GM21529 (cell line): Measurements from ENCODE around the gene DIO2.

Experiments
- ATAC-seq: cut with Tn5 transposase; IDR thresholded peaks from one replicate; pipeline ENCODE4 v1.9.1; 2021; ENCODE audit not compliant: unreplicated experiment

DIO2 gene

DNA sequence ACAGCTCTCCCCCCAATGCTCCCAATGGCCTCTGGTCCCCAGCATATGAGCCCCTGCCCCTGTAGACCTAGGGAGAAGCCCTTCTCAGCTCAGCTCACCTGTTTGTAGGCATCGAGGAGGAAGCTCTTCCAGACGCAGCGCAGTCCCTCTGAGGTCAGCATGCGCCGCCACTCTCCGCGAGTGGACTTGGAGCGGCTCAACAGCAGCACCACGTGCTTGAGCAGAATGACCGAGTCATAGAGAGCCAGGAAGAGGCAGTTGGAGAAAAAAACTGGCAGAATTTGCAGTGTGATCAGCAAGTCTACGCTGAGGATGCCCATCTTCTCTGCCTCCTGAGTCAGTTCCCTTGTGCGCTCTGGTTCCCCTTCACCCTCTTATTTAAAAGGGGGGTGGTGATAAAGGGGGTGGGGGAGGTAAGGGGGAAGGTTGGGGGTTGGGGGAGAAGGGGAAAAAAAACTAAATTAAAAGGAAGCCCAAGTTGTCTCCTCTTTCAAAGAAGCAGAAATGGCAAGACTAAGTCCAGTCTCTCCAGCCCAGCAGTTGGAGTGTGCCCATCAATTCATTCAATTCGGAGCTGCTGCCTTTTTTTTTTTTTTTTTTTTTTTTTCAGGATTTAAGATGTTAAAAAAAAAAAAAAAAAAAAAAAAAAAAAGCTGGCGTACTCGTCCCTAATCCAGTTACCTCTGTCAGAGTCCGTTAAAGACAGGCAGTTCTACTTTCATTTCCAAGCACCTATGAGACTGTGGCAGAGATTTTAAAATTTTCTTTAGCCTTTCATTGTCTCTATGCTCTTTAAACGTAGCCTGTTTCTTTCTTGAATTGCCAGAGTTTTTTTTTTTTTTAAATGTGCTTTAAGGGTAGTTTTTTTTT lies at the start of gene DIO2:
Gene DIO2, minus strand, starts transcription at position 352 of the 870 bp plus-strand sequence. Its CDS starts 32 bp downstream, at position 320.
- no peak for ATAC-seq

DNA sequence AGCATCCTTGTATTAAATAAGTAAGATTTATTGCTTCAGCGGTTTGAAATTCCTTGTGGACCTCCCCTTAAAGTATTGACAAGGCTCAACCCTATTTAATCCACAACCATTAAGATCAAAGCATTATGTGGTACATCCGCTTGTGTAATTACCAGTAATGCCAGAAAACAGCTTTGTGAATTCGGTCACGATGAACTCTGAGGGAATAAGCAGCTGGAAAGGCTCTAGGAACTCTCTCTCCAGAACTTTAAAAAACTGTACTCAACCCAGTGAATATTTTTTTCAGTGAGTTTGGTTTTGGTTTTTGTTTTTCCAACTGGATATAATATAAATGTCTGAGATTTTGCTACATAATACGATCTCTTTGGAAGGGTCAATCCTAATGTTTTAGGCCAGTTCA lies 49.3 kb upstream of the DIO2 start:
- no peak for ATAC-seq

DNA sequence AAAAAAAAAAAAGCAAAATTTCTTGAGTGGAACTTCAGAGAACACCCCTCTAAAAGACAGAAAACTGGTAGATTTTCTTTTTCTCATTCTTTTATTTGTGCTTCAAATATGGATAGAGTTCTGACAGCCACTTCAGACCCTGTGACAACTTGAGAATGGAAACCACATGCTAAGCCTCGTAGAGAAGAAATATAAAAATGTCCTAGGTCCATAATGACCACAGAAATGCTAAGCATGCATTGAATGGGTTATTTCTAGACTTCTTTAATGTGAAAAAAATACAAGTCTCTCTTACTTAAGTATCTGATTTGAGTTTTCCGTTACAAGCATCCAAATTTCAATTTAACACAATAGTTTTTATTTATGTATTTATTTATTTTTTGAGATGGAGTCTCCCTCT lies 28.3 kb upstream of the DIO2 start:
- ATAC-seq, result no peak

DNA sequence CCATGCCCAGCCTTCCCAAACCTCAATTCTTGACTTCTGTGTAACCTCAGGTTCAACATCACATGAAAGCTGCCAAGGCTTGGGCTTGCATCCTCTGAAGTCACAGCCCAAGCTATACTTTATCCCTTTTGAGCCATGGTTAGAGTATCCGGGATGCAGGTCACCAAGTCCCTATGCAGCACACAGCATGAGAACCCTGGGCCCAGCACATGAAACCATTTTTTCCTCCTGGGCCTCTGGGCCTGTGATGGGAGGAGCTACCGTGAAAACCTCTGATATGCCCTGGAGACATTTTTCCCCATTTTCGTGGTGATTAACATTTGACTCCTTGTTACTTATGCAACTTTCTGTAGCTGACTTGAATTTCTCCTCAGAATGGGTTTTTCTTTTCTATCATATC lies 25.8 kb upstream of the DIO2 start:
- no peak for ATAC-seq

DNA sequence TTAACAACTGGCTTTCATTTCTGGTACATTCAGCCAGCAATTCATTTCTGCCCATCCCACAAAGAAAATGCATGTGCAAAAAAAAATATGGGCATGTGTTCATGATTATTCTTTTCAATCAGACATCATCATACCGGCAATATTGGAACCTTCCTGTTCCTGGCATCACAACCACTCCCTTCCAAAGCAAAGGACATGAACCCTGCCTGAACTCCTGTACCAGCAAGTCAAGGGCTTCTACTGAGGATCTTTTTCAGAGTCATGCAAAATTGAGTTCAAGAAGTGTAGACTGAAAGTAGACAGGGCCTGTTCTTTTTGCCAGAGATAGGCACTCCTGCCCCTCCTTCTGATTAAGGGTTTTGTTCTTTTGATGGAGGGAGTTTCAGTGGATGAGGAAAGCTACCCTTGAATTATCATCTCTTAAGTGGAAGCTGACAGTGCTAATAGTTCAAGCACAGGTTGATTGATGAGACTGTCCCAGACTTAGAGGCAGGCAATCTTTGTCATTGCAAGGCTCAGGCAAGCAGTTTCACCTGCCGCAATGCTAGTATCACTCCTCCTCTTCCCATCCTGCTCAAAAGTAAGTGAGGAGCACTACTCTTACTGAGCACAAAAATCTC lies 22.3 kb upstream of the DIO2 start:
- ATAC-seq, result no peak

DNA sequence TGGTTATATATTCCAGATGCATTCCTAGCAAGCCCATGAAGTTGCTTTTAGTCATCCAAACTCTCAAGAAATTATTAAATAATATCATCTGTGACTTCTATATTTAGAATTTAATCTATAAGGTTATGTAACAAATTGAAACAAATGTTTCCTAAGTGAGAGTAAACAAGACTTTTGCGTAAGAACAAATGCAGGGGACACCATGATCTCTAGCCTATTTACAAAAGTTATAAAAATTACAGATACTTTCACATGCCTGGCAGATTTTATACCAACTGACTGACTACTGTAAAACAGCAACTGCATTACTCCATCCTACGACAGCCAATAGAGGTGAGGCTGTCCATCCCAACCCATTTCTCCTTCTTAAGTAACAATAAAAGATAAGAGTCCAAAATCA lies 20.4 kb upstream of the DIO2 start:
- ATAC-seq, result no peak

DNA sequence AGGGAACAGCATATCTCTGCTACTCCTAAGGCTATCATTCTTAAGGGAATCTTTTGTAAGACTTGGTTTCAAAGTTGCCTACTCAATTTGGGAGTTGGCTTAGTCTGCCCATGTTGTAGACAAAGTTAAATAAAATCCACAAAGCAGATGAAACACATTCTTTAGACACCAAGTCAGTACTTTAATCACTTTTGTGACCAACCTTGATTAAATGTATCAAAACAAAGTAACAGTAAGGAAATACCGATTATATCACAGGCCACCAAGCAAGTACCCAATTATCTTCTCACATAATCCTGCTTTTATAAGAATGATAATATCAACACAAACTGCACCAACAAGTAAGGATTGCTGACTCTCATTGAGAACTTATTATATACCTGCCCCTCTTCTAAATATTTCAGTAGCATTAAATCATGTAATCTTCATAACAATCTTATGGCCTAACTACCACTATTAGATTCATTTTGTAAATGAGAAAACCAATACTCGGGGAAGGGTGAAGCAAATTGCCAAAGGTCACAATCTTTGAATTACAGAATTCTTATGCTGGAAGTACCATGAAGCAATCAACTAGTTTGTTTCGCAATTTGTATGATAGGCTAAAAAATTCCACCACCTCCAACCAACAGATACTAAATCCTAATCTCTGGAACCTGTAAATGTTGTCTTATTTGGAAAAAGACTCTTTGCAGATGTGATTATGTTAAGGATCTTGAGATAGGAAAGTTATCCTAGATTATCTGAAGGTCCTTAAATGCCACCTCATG lies 12.6 kb upstream of the DIO2 start:
- ATAC-seq, result no peak

DNA sequence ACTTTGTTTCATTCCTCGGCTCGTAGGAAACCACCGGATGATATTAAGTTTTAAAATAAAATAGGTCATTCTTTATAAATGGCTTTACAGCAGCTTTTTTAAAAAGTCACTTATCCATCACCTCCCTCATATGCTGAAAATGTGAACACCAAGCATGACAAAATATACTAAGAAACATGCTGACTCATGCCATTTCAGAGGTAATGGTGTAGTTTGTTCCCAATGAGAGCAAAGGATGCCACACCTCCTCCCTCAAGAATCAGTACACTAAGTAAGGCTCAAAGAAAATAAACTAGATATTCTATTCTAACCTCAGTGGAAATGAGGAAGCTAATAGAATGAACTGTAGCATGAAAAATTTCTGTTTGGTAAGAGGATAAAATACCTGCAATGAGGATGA lies 5.5 kb upstream of the DIO2 start:
- no peak for ATAC-seq

DNA sequence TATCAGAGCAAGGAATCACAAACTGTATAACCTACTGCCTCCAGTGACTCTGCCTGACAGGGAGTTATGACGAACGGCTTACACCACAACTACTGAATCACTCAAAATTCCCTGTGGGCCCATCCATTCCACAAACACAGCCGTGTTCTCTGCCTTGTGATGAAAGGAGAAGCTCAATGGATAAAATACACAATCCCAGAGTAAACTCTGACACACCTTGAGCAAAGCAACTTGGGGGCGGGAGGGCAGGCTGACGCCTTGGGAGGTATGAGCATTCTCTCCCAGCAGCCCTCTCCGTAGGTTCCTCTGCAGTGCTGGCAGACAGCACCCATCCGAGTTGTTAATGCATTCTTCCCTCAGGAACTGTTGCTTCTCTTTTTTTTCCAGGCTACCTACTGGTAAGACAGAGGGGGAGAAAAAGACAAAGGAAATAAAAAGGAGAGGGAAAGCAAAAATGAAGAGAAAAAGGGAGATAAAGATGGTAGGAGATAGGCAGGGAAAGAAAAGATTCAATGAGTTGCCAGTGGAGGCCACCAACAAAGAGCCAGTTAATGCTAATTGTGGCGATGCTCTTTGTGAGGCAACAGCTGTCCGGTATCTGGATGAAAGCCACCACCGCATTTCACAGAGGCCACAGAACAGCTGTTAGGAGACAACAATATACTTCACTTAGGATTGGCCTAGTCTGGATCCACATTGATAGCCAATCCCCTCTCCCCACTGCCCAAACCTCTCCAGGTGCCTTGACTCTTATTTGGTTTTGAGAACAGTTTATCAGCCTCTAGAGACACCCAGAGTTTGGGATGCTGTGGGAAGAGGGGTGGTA lies 4.7 kb upstream of the DIO2 start:
- no peak for ATAC-seq

DNA sequence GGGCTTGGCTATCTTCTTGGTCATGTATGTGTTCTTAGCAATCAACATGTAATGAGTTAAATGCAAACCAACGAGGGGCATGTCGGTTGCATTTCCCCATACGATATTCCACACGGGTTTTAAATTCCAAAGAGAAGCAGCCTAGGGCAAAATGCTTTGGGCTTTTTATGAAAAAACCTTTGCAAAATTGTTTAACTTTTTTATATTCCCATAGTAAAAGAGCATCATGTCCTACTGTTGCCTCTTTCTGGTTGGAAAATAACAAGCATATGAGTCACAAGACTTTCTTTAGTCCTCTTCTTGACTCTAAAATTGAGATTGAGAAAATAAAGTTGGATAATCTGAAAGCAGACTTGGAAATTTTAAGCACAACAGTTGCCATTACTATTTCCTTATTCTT lies 3.8 kb upstream of the DIO2 start:
- ATAC-seq, result no peak

DNA sequence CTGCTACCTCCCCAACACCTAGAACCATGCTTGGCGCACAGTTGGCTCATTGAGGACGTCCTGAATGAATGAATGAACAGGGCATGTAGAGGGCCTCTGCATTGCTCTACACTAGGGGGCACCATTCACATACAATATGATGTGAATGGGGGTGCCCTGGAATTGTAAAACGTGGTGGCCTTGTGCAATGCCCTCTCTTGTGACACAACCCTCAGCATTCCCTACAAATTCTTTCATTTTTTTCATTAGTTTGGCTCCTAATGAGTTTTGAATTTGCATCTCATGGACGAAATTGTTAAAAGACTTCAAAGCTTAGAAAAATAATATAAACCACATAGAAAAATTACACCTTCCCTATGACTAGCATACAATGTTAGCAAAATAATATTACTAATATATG lies 2.3 kb upstream of the DIO2 start:
- ATAC-seq, result peak; percentile 64

DNA sequence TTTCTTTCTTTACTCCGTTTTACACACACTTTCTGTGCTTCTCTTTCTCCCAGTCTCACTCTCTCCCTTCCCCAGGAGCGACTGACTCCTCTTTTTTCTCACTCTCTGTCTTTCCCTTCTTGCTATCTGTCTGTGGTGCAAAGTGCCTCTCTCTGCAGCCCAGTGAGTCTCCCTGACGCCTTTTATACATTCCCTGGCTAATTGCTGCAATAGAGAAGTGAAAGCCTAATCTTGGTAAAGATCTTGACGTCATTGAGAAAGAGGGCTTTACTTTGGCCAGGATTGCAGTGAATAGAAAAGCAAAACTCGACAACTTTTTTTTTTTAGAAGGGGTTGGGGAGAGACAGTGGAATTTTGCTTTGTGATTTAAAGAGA lies 706 bp upstream of the DIO2 start:
- peak; percentile 54 for ATAC-seq

DNA sequence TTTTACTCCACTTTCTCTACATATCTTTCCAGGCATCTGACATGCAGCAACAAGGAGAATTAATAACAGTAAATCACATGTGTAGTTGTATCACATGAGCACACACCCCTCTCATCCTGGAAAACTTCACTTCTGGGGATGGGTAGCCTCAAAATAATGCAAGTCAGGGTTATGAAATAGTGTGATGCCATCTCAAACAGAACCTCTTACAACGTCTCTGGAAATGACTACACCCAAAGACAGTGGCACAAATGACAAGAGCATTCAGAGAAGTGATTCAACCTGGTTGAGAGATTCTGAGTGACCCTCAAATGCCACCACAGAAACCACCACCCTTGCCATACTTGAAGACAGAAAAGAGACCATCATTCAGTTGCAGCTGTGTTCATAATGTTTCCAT lies 2.8 kb downstream of the DIO2 start:
- no peak for ATAC-seq

DNA sequence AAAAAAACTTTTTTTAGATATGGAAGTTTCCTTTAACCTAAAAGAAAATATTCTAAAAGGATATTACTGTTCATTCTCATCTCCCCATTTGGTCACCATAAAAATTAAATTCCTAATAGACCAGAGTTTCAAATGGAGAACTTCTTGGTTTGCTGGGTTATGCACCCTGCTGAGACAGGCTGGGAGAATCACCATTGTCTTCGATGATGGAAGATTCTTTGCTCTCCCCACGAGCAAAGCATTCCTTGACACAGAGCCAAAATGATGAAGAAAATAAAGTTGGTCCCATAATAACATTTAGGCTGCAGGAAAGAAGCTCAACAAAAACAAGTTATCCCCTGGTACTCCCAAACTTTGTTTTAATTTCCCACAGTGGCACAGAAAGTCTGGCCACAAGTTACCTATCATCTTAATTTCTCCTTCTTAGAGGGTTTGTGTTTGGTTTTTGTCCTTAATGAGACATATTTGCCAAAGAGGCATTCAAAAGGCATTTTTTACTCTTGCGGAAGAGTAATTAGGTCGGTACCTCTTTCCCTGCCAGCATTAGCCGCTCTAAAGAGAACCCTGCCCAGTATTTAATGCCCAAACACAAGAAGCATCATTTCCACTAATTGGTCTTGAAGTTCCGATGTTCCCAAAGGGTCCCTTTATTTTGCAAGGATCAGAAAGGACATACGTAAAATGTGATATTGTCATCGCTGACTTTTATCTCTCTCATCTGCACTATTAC lies 4.8 kb downstream of the DIO2 start:
- no peak for ATAC-seq

DNA sequence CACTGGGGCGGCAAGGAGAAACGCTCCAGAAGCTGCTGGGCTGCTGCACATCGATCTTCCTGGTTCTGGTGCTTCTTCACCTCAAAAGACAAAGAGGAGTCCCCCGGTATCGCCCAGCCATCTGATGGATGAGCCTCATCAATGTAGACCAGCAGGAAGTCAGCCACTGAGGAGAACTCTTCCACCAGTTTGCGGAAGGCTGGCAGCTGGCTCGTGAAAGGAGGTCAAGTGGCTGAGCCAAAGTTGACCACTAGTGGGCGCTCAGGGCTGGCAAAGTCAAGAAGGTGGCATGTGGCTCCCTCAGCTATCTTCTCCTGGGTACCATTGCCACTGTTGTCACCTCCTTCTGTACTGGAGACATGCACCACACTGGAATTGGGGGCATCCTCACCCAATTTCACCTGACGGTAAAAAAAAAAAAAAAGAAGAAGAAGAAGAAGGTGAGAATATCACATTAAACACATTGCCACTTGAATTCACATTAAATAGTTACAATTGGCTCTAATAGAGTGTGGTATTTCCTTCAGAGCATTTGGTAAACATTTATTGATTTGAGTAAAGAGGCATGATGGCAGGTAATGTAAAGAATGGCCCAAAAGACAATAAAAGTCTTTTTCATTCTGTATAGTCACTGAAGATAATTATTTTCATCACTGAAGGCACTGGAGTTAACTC lies 8.3 kb downstream of the DIO2 start:
- ATAC-seq, result peak; percentile 45

DNA sequence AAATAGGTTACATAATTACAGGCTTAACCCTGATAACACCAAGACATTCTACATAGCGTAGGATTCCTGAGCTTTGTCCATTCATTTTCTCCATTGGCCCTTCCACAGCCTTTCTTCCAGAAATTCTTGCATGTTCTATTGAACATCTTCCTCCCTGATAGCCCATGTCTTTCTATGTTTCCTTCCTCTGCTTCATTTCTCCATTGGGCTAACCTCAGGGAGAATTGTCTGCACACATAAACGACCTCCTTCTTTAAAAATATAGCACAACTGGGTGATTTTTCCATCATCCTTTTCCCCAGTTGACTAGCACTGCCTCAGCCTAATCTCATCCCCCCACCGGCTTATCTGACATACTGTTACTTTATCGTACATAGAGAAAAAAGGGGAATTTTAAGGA lies 11.2 kb downstream of the DIO2 start:
- ATAC-seq, result no peak

DNA sequence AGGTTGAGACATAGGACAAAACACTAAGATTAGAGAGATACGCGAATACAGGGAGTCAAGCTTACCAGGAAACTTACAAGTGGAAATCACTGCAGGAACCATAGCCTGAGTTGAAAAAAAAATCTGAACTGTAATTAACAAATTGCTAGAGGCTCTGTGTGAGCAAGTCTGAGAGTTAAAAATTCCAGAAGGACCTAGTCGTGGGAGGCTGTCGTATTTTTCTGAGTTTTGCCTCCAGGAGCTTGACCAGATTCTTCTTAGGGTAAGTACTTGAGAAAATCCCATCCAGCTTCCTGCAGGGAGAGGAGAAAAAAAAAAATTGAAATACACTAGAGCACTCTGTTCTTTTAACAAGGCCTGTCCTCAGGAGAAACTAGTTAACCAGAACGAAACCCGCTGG lies 22.7 kb downstream of the DIO2 start:
- ATAC-seq, result no peak

DNA sequence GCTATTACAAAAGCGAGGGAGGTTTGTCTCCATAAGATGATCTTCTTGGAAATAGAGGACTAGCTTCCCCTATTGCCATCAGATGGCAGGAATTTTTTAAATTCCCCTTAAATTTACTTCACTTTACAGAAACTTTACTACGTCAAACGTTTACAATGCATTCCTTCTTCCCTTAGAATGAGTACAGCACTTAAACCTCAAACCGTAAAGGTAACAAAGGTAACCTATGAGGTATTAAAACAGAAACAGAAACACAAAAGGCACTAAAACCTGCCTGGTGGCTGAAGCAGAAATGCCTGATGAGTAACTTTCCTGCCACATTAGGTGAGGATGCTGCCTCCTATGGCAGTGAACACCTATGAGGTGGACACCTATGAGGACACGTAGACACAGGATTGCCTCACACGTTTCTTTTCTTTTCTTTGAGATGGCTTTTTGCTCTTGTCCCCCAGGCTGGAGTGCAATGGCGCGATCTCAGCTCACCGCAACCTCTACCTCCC lies 25.0 kb downstream of the DIO2 start:
- ATAC-seq, result no peak

DNA sequence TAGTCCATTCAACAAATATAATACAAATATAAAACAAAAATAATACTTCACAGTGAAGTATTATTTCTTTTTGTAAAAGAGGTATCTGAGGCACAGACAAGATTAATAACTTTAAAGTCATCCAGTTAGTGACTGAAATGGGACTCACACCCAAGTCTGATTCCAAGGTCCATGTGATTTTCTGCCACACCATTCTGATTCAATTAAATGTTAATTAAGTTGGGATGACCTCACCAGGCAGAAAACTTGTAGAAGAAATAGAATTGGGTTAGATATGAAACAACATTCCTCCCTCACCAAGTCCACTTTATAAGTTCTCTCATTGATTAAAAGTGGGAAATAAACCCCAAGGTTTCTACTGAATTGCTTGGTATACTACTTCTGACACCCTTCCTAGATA lies 34.4 kb downstream of the DIO2 start:
- no peak for ATAC-seq
